Endodermal cell (in vitro differentiated cells): Measurements from ENCODE around the gene TSHZ2. TPM values are rescaled to one million over a fixed set of nuclear protein-coding genes. Genes with fewer than 3 reads are reported as not detected.
A peak's percentile ranks its signal among the peaks of the same experiment; 100 is the strongest.

ENCODE experiments used
- DNase-seq: peaks from one replicate; pipeline ENCODE4 v3.0.0-alpha.2; 2017
- H3K27ac ChIP-seq: 2 replicates; pipeline ENCODE4 v1.5.1; 2013; ENCODE audit warnings: mild to moderate bottlenecking, low read depth, low read length, moderate library complexity
- H3K27me3 ChIP-seq: 2 replicates; pipeline ENCODE4 v1.6.1; 2013; ENCODE audit warnings: mild to moderate bottlenecking, low read length, moderate library complexity; ENCODE audit not compliant: insufficient read depth, control insufficient read depth, poor library complexity, severe bottlenecking
- H3K36me3 ChIP-seq: 2 replicates; pipeline ENCODE4 v1.7.0; 2013; ENCODE audit warnings: mild to moderate bottlenecking, low read length, moderate library complexity; ENCODE audit not compliant: control insufficient read depth, insufficient read depth
- H3K4me1 ChIP-seq: one replicate; pipeline ENCODE4 v1.7.0; 2013; ENCODE audit warnings: low read length; ENCODE audit not compliant: control insufficient read depth, insufficient read depth
- H3K4me3 ChIP-seq: 2 replicates; pipeline ENCODE4 v1.5.1; 2013; ENCODE audit warnings: mild to moderate bottlenecking, low read length, moderate library complexity
- H3K9ac ChIP-seq: 2 replicates; pipeline ENCODE4 v1.6.1; 2013; ENCODE audit warnings: mild to moderate bottlenecking, low read length, moderate library complexity; ENCODE audit not compliant: poor library complexity, severe bottlenecking; ENCODE audit errors: extremely low read depth
- H3K9me3 ChIP-seq: 2 replicates; pipeline ENCODE4 v1.6.1; 2013; ENCODE audit warnings: mild to moderate bottlenecking, low read length, moderate library complexity; ENCODE audit not compliant: control insufficient read depth
- H3K27ac Mint-ChIP-seq: 2 replicates; pipeline ENCODE4 v1.8.0; 2020; ENCODE audit warnings: mixed read lengths
- H3K27me3 Mint-ChIP-seq: 2 replicates; pipeline ENCODE4 v1.8.0; 2021; ENCODE audit warnings: mild to moderate bottlenecking, mixed read lengths; ENCODE audit not compliant: insufficient read depth
- H3K36me3 Mint-ChIP-seq: 2 replicates; pipeline ENCODE4 v1.8.0; 2020; ENCODE audit warnings: low read depth, mixed read lengths
- H3K4me1 Mint-ChIP-seq: 2 replicates; pipeline ENCODE4 v1.8.0; 2020; ENCODE audit warnings: mixed read lengths
- H3K4me3 Mint-ChIP-seq: 2 replicates; pipeline ENCODE4 v1.8.0; 2020; ENCODE audit warnings: mild to moderate bottlenecking, moderate library complexity, mixed read lengths
- H3K9me3 Mint-ChIP-seq: 2 replicates; pipeline ENCODE4 v1.8.0; 2020; ENCODE audit warnings: mild to moderate bottlenecking, mixed read lengths
- WGBS, 2 experiments: methylation state at CpG; one replicate each; pipeline versions ENCODE4 v1.1.5 to v1.1.7; 2013; ENCODE audit warnings: missing lambda C conversion rate in 2 of 2, mixed read lengths in 1 of 2; ENCODE audit not compliant: insufficient coverage in 1 of 2, insufficient read length in 1 of 2; 5-methylcytosine and 5-hydroxymethylcytosine counted together
- total RNA-seq, 2 donors: library from RNA; stranded (reverse); fragmentation: NEBNext Ultra II Directional in 1 of 2; extraction: Animal tissue kit (Norgen Biotek cat#: 25700) in 1 of 2; gene quantifications; 2 replicates in 1 of 2; 3 replicates in 1 of 2; pipeline ENCODE4 v1.2.1, GENCODE V29; 2021
- TF ChIP-seq, protein P1 (sequence below): fragments of 200-600 bp; sonication (generic); conservative IDR thresholded peaks from 2 replicates; pipeline ENCODE4 v1.5.0; 2021; ENCODE audit warnings: antibody characterized with exemption, mild to moderate bottlenecking

Gene TSHZ2
- total RNA-seq, 2 donors from 2014 or later = 0.07 to 0.31 TPM

DNA sequence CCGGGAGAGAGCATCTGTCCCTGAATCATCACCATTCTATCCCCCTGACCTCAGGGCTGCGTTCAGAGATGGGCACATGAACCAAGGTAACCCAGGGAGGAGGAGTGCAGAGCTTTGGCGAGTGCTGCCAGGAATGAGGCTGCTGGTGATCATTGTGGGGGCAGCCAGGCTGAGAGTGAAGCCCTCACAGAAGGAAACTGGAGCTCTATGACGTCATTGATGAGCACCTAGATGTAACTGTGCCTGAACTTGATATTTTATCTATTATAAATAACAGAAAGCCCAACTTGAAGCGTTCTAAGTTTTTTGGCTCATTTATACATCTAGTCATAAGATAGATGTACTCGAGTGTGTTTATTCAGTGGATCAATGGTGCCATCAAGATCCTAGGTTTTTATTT, 17.3 kb upstream of the TSHZ2 start:
- no peak overlapping the region for H3K4me3 Mint-ChIP-seq
- Histone ChIP-seq H3K9me3 (no peaks in the 10 kb centered on the region), H3K27me3 (no peaks in the 10 kb centered on the region), H3K27ac (no peak overlapping the region), H3K4me3 (no peak overlapping the region), H3K4me1 (no peaks in the 10 kb centered on the region), H3K36me3 (no peaks in the 10 kb centered on the region), H3K9ac (no peak overlapping the region)
- H3K4me1 Mint-ChIP-seq = no peaks in the 10 kb centered on the region
- no peak for DNase-seq
- TF ChIP-seq, protein P1, sequence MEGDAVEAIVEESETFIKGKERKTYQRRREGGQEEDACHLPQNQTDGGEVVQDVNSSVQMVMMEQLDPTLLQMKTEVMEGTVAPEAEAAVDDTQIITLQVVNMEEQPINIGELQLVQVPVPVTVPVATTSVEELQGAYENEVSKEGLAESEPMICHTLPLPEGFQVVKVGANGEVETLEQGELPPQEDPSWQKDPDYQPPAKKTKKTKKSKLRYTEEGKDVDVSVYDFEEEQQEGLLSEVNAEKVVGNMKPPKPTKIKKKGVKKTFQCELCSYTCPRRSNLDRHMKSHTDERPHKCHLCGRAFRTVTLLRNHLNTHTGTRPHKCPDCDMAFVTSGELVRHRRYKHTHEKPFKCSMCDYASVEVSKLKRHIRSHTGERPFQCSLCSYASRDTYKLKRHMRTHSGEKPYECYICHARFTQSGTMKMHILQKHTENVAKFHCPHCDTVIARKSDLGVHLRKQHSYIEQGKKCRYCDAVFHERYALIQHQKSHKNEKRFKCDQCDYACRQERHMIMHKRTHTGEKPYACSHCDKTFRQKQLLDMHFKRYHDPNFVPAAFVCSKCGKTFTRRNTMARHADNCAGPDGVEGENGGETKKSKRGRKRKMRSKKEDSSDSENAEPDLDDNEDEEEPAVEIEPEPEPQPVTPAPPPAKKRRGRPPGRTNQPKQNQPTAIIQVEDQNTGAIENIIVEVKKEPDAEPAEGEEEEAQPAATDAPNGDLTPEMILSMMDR = no peak
- peaks cover 2% of the 10 kb centered on the region for H3K27me3 Mint-ChIP-seq
- H3K36me3 Mint-ChIP-seq = no peaks in the 10 kb centered on the region
- 91 to 100% methylated on average over 1 to 6 of the region's 6 CpGs for WGBS, 2 experiments
- H3K9me3 Mint-ChIP-seq = no peaks in the 10 kb centered on the region
- H3K27ac Mint-ChIP-seq = no peak overlapping the region

- Histone ChIP-seq H3K9me3 (no peaks in the 10 kb centered on the region), H3K9ac (no peak overlapping the region), H3K4me3 (no peak overlapping the region), H3K36me3 (no peaks in the 10 kb centered on the region), H3K4me1 (peaks cover 7% of the 10 kb centered on the region), H3K27ac (no peak overlapping the region), H3K27me3 (peaks cover 6% of the 10 kb centered on the region)
- no peaks in the 10 kb centered on the region for H3K4me1 Mint-ChIP-seq
- TF ChIP-seq, protein P1 = no peak
- DNase-seq = no peak
- no peak overlapping the region for H3K4me3 Mint-ChIP-seq
- peaks cover 2% of the 10 kb centered on the region for H3K27me3 Mint-ChIP-seq
- 89 to 91% methylated on average over 3 to 4 of the region's 4 CpGs for WGBS, 2 experiments
- no peaks in the 10 kb centered on the region for H3K36me3 Mint-ChIP-seq
- H3K9me3 Mint-ChIP-seq = no peaks in the 10 kb centered on the region
- no peak overlapping the region for H3K27ac Mint-ChIP-seq
These were observed 13.9 kb upstream of the TSHZ2 start for GRCh38 chr20:52958211-52958610.

- peaks cover 2% of the 10 kb centered on the region for H3K27me3 Mint-ChIP-seq
- H3K4me3 Mint-ChIP-seq = no peak overlapping the region
- Histone ChIP-seq H3K9me3 (no peaks in the 10 kb centered on the region), H3K27me3 (peaks cover 6% of the 10 kb centered on the region), H3K36me3 (no peaks in the 10 kb centered on the region), H3K9ac (no peak overlapping the region), H3K4me1 (peaks cover 7% of the 10 kb centered on the region), H3K4me3 (no peak overlapping the region), H3K27ac (peak overlapping the region; percentile 19)
- WGBS, 2 experiments = 73 to 84% methylated on average over 3 to 5 of the region's 5 CpGs
- TF ChIP-seq, protein P1 = peak; percentile 57
- peaks cover 4% of the 10 kb centered on the region for H3K4me1 Mint-ChIP-seq
- H3K36me3 Mint-ChIP-seq = no peaks in the 10 kb centered on the region
- H3K9me3 Mint-ChIP-seq = no peaks in the 10 kb centered on the region
- DNase-seq = no peak
- no peak overlapping the region for H3K27ac Mint-ChIP-seq
These were observed 13.0 kb upstream of the TSHZ2 start for GRCh38 chr20:52959125-52959524.
